CD14-positive monocyte (primary cell): ENCODE measurements around the gene UBL4B. TPM values are rescaled to one million over a fixed set of nuclear protein-coding genes. Genes with fewer than 3 reads are reported as not detected.
A peak's percentile ranks its signal among the peaks of the same experiment; 100 is the strongest.

Experiments used
- DNase-seq, 3 donors: peaks; one replicate each; pipeline ENCODE4 v3.0.0-alpha.2; 2011 to 2022
- H2AFZ ChIP-seq: 2 replicates; pipeline ENCODE4 v1.6.0; 2012; ENCODE audit warnings: mild to moderate bottlenecking, low read depth, low read length, inconsistent platforms; ENCODE audit not compliant: insufficient read depth, poor library complexity, severe bottlenecking
- H3K27ac ChIP-seq, 2 donors: 1 replicate in 1 of 2; 2 replicates in 1 of 2; pipeline ENCODE4 v1.5.1; 2012 to 2013; ENCODE audit warnings: low read length in 2 of 2, control low read depth in 1 of 2, inconsistent platforms in 1 of 2, low read depth in 1 of 2, mild to moderate bottlenecking in 1 of 2
- H3K27me3 ChIP-seq, 2 donors: one replicate each; pipeline versions ENCODE4 v1.6.0 to v1.6.1; 2011 to 2013; ENCODE audit warnings: low read length in 2 of 2; ENCODE audit not compliant: control insufficient read depth in 2 of 2, insufficient read depth in 2 of 2
- H3K36me3 ChIP-seq, 2 donors: replicated peaks in 1 of 2; 1 replicate in 1 of 2; 2 replicates in 1 of 2; pipeline versions ENCODE4 v1.5.1 to v1.6.1; 2012 to 2013; ENCODE audit warnings: low read length in 2 of 2, control low read depth in 1 of 2, inconsistent platforms in 1 of 2, mild to moderate bottlenecking in 1 of 2; ENCODE audit not compliant: insufficient read depth in 2 of 2, control insufficient read depth in 1 of 2
- H3K4me1 ChIP-seq, 2 donors: 1 replicate in 1 of 2; 2 replicates in 1 of 2; pipeline versions ENCODE4 v1.5.1 to v1.6.1; 2012 to 2013; ENCODE audit warnings: low read length in 2 of 2, control low read depth in 1 of 2, inconsistent platforms in 1 of 2, mild to moderate bottlenecking in 1 of 2, moderate library complexity in 1 of 2; ENCODE audit not compliant: insufficient read depth in 2 of 2, control insufficient read depth in 1 of 2
- H3K4me2 ChIP-seq: replicated peaks from 2 replicates; pipeline ENCODE3; 2012; ENCODE audit warnings: low read length, moderate library complexity, mild to moderate bottlenecking; ENCODE audit not compliant: poor library complexity, severe bottlenecking; ENCODE audit errors: extremely low read depth
- H3K4me3 ChIP-seq, 3 experiments: fragments of 200-600 bp in 1 of 3; sonication (generic) in 1 of 3; replicated peaks in 1 of 3; 1 replicate in 2 of 3; 2 replicates in 1 of 3; pipeline ENCODE4 v1.5.1; 2011 to 2013; ENCODE audit warnings: low read length in 3 of 3, mild to moderate bottlenecking in 3 of 3, control low read depth in 2 of 3, low read depth in 2 of 3, inconsistent platforms in 1 of 3, moderate library complexity in 1 of 3
- H3K79me2 ChIP-seq: 2 replicates; pipeline ENCODE4 v1.6.0; 2012; ENCODE audit warnings: mild to moderate bottlenecking, control low read depth, inconsistent platforms, low read length, moderate library complexity; ENCODE audit not compliant: insufficient read depth
- H3K9ac ChIP-seq: 2 replicates; pipeline ENCODE4 v1.6.0; 2017; ENCODE audit warnings: low read length, mild to moderate bottlenecking; ENCODE audit not compliant: insufficient read depth, poor library complexity, severe bottlenecking
- H3K9me3 ChIP-seq, 2 donors: replicated peaks in 1 of 2; 1 replicate in 1 of 2; 2 replicates in 1 of 2; pipeline versions ENCODE4 v1.5.1 to v1.6.1; 2012 to 2013; ENCODE audit warnings: low read length in 2 of 2, control low read depth in 1 of 2; ENCODE audit not compliant: control insufficient read depth in 1 of 2, insufficient read depth in 1 of 2
- H4K20me1 ChIP-seq: 2 replicates; pipeline ENCODE4 v1.6.0; 2012; ENCODE audit warnings: mild to moderate bottlenecking, low read length, control low read depth, moderate library complexity; ENCODE audit not compliant: insufficient read depth
- H3K27ac Mint-ChIP-seq, 7 donors: one replicate each; pipeline ENCODE4 v1.8.0; 2020; ENCODE audit warnings: mild to moderate bottlenecking in 7 of 7, mixed read lengths in 7 of 7, moderate library complexity in 6 of 7, inconsistent platforms in 2 of 7
- H3K27me3 Mint-ChIP-seq, 3 donors: one replicate each; pipeline ENCODE4 v1.8.0; 2021 to 2022; ENCODE audit warnings: low read depth in 3 of 3, mild to moderate bottlenecking in 3 of 3, mixed read lengths in 3 of 3, moderate library complexity in 3 of 3, inconsistent platforms in 1 of 3
- H3K36me3 Mint-ChIP-seq, 2 donors: one replicate each; pipeline ENCODE4 v1.8.0; 2020; ENCODE audit warnings: mixed read lengths in 2 of 2, inconsistent platforms in 1 of 2, mild to moderate bottlenecking in 1 of 2
- H3K4me1 Mint-ChIP-seq: one replicate; pipeline ENCODE4 v1.8.0; 2020; ENCODE audit warnings: mild to moderate bottlenecking, mixed read lengths
- H3K4me3 Mint-ChIP-seq, 2 donors: one replicate each; pipeline ENCODE4 v1.8.0; 2020; ENCODE audit warnings: mild to moderate bottlenecking in 2 of 2, mixed read lengths in 2 of 2, moderate library complexity in 1 of 2
- H3K9me3 Mint-ChIP-seq, 7 donors: one replicate each; pipeline ENCODE4 v1.8.0; 2020 to 2022; ENCODE audit warnings: mixed read lengths in 7 of 7, mild to moderate bottlenecking in 6 of 7, moderate library complexity in 6 of 7, inconsistent platforms in 2 of 7
- CTCF ChIP-seq: fragments of 200-600 bp; IDR thresholded peaks from one replicate; pipeline ENCODE4 v1.8.0; 2022; ENCODE audit warnings: antibody characterized with exemption, mild to moderate bottlenecking
- WGBS: methylation state at CpG from one replicate; pipeline ENCODE4 v1.1.5; 2013; ENCODE audit warnings: missing lambda C conversion rate; ENCODE audit not compliant: insufficient coverage; 5-methylcytosine and 5-hydroxymethylcytosine counted together
- intact Hi-C, 2 donors: fragments of 100-400 bp; cut with micrococcal nuclease; formaldehyde crosslinking; loops; one replicate each; pipeline versions ENCODE4 v1.15.0 to v1.15.1; 2023
- polyA plus RNA-seq, 3 donors: library from polyadenylated mRNA; depleted of rRNA in 1 of 3; unstranded in 2 of 3; stranded (reverse) in 1 of 3; fragments of 300-500 nt in 2 of 3; fragments of >200 nt in 1 of 3; fragmentation: Illumina TruSeq in 2 of 3; gene quantifications; 1 replicate in 2 of 3; 2 replicates in 1 of 3; pipeline ENCODE4 v1.2.3, GENCODE V29; 2012 to 2021

The UBL4B gene
- polyA plus RNA-seq, 3 donors, result not detected

GRCh38 chr1:110069404-110070281 is 42.6 kb upstream of the UBL4B start:
- TF ChIP-seq CTCF, result no peak
- no peak for DNase-seq
- Mint-ChIP-seq H3K36me3 (peaks cover 3 to 18% of the 10 kb centered on the region in 2 donors), H3K27me3 (peaks cover 73 to 92% (median 75%) of the 10 kb centered on the region in 3 donors), H3K27ac (no peak overlapping the region), H3K4me3 (peak overlapping the region; percentile 72 to 99), H3K9me3 (peaks cover 0 to 20% (median 9%) of the 10 kb centered on the region in 7 donors), H3K4me1 (peaks cover 33% of the 10 kb centered on the region)
- intact Hi-C loops, result no loop called here
- H4K20me1 ChIP-seq, result no peaks in the 10 kb centered on the region
- no peak overlapping the region for H3K9ac ChIP-seq
- H3K36me3 ChIP-seq, result no peaks in the 10 kb centered on the region
- H3K9me3 ChIP-seq, result peaks cover 0 to 27% of the 10 kb centered on the region in 2 donors
- no peak overlapping the region for H2AFZ ChIP-seq
- peak overlapping the region in 1 of 3 experiments; percentile 67 for H3K4me3 ChIP-seq
- H3K27me3 ChIP-seq, result peaks cover 53 to 75% of the 10 kb centered on the region in 2 donors
- 5% methylated on average over 54 of the region's 64 CpGs for WGBS
- H3K4me1 ChIP-seq, result peaks cover 27 to 32% of the 10 kb centered on the region in 2 donors
- no peaks in the 10 kb centered on the region for H3K79me2 ChIP-seq
- H3K27ac ChIP-seq, result no peak overlapping the region
- peak overlapping the region; percentile 67 for H3K4me2 ChIP-seq

DNA sequence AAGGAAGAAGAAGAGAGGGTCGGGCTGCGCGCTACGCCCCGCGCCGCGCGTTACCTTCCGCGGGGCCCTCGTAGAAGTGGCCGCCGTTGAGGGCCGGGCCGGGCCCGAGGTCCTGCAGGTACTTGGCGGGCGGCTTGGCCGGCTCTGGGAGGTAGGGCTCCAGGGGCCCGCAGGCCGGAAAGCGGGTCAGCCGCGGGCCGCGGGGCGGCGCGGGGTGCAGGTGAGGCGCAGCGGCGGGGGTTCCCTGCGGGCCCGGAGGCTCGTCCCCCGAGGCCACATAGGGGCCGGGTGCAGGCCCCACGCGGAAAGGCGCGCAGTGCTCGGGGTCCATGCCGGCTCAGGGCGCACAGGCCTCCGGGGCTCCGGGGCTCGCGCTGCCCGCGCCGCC is 42.0 kb upstream of the UBL4B start:
- Histone ChIP-seq H3K9me3 (peaks cover 0 to 27% of the 10 kb centered on the region in 2 donors), H3K27ac (no peak overlapping the region), H3K4me1 (peaks cover 27 to 32% of the 10 kb centered on the region in 2 donors), H4K20me1 (no peaks in the 10 kb centered on the region), H2AFZ (no peak overlapping the region), H3K36me3 (no peaks in the 10 kb centered on the region), H3K79me2 (no peaks in the 10 kb centered on the region), H3K4me3 (no peak overlapping the region), H3K4me2 (no peak overlapping the region), H3K27me3 (peaks cover 53 to 75% of the 10 kb centered on the region in 2 donors), H3K9ac (no peak overlapping the region)
- Mint-ChIP-seq H3K4me1 (peaks cover 33% of the 10 kb centered on the region), H3K27me3 (peaks cover 67 to 87% (median 72%) of the 10 kb centered on the region in 3 donors), H3K4me3 (peak overlapping the region in 1 of 2 donors; percentile 99), H3K27ac (no peak overlapping the region), H3K9me3 (peaks cover 0 to 20% (median 9%) of the 10 kb centered on the region in 7 donors), H3K36me3 (peaks cover 3 to 18% of the 10 kb centered on the region in 2 donors)
- DNase-seq, result no peak
- 2% methylated on average over 47 of the region's 52 CpGs for WGBS
- no peak for TF ChIP-seq CTCF
- intact Hi-C loops, result no loop called here
